NCI-H774 (cell line): ENCODE results near the gene PKIB.

Source experiments
- DNase-seq: peaks from one replicate; lab custom pipeline; 2025; lab: John Stamatoyannopoulos, UW

PKIB gene

GRCh38 chr6:122669868-122670267 is 59.7 kb downstream of the PKIB start:
- no peak for DNase-seq

- no peak for DNase-seq
These were observed 61.0 kb downstream of the PKIB start for GRCh38 chr6:122671251-122671650.

GRCh38 chr6:122673343-122673961 is 63.2 kb downstream of the PKIB start:
- DNase-seq: no peak

GRCh38 chr6:122676146-122676545 is 65.9 kb downstream of the PKIB start:
- no peak for DNase-seq

- no peak for DNase-seq
These were observed 66.5 kb downstream of the PKIB start for GRCh38 chr6:122676688-122677087.

GRCh38 chr6:122677406-122677805 is 67.2 kb downstream of the PKIB start:
- DNase-seq: no peak

GRCh38 chr6:122678841-122679240 is 68.6 kb downstream of the PKIB start:
- no peak for DNase-seq

- DNase-seq: no peak
These were observed 71.5 kb downstream of the PKIB start for GRCh38 chr6:122681705-122682104.

- DNase-seq: no peak
These were observed 73.9 kb downstream of the PKIB start for GRCh38 chr6:122683989-122684651.

GRCh38 chr6:122692175-122692598 is 82.0 kb downstream of the PKIB start:
- no peak for DNase-seq

GRCh38 chr6:122692807-122693580 is 82.8 kb downstream of the PKIB start:
- DNase-seq: no peak

- no peak for DNase-seq
These were observed 83.9 kb downstream of the PKIB start for GRCh38 chr6:122694075-122694474.

- DNase-seq: no peak
These were observed 84.4 kb downstream of the PKIB start for GRCh38 chr6:122694602-122695001.

GRCh38 chr6:122695188-122695587 is 85.0 kb downstream of the PKIB start:
- DNase-seq: no peak

GRCh38 chr6:122696079-122696478 is 85.9 kb downstream of the PKIB start:
- no peak for DNase-seq

- no peak for DNase-seq
These were observed 86.6 kb downstream of the PKIB start for GRCh38 chr6:122696853-122697252.

GRCh38 chr6:122697458-122697857 is 87.3 kb downstream of the PKIB start:
- DNase-seq: no peak

GRCh38 chr6:122701666-122702065 is 91.5 kb downstream of the PKIB start:
- DNase-seq: no peak

- DNase-seq: no peak
These were observed 92.6 kb downstream of the PKIB start for GRCh38 chr6:122702841-122703240.

- no peak for DNase-seq
These were observed 93.9 kb downstream of the PKIB start for GRCh38 chr6:122704066-122704465.

GRCh38 chr6:122709922-122710512 is 99.8 kb downstream of the PKIB start:
- no peak for DNase-seq

- DNase-seq: no peak
These were observed 100.9 kb downstream of the PKIB start for GRCh38 chr6:122710908-122711635.
